Endodermal cell (in vitro differentiated cells): ENCODE measurements around the gene NPAS3. TPM values are rescaled to one million over a fixed set of nuclear protein-coding genes. Genes with fewer than 3 reads are reported as not detected.

Experiments used
- DNase-seq: peaks from one replicate; pipeline ENCODE4 v3.0.0-alpha.2; 2017
- H3K27ac ChIP-seq: 2 replicates; pipeline ENCODE4 v1.5.1; 2013; ENCODE audit warnings: mild to moderate bottlenecking, low read depth, low read length, moderate library complexity
- H3K27me3 ChIP-seq: 2 replicates; pipeline ENCODE4 v1.6.1; 2013; ENCODE audit warnings: mild to moderate bottlenecking, low read length, moderate library complexity; ENCODE audit not compliant: insufficient read depth, control insufficient read depth, poor library complexity, severe bottlenecking
- H3K36me3 ChIP-seq: 2 replicates; pipeline ENCODE4 v1.7.0; 2013; ENCODE audit warnings: mild to moderate bottlenecking, low read length, moderate library complexity; ENCODE audit not compliant: control insufficient read depth, insufficient read depth
- H3K4me1 ChIP-seq: one replicate; pipeline ENCODE4 v1.7.0; 2013; ENCODE audit warnings: low read length; ENCODE audit not compliant: control insufficient read depth, insufficient read depth
- H3K4me3 ChIP-seq: 2 replicates; pipeline ENCODE4 v1.5.1; 2013; ENCODE audit warnings: mild to moderate bottlenecking, low read length, moderate library complexity
- H3K9ac ChIP-seq: 2 replicates; pipeline ENCODE4 v1.6.1; 2013; ENCODE audit warnings: mild to moderate bottlenecking, low read length, moderate library complexity; ENCODE audit not compliant: poor library complexity, severe bottlenecking; ENCODE audit errors: extremely low read depth
- H3K9me3 ChIP-seq: 2 replicates; pipeline ENCODE4 v1.6.1; 2013; ENCODE audit warnings: mild to moderate bottlenecking, low read length, moderate library complexity; ENCODE audit not compliant: control insufficient read depth
- H3K27ac Mint-ChIP-seq: 2 replicates; pipeline ENCODE4 v1.8.0; 2020; ENCODE audit warnings: mixed read lengths
- H3K27me3 Mint-ChIP-seq: 2 replicates; pipeline ENCODE4 v1.8.0; 2021; ENCODE audit warnings: mild to moderate bottlenecking, mixed read lengths; ENCODE audit not compliant: insufficient read depth
- H3K36me3 Mint-ChIP-seq: 2 replicates; pipeline ENCODE4 v1.8.0; 2020; ENCODE audit warnings: low read depth, mixed read lengths
- H3K4me1 Mint-ChIP-seq: 2 replicates; pipeline ENCODE4 v1.8.0; 2020; ENCODE audit warnings: mixed read lengths
- H3K4me3 Mint-ChIP-seq: 2 replicates; pipeline ENCODE4 v1.8.0; 2020; ENCODE audit warnings: mild to moderate bottlenecking, moderate library complexity, mixed read lengths
- H3K9me3 Mint-ChIP-seq: 2 replicates; pipeline ENCODE4 v1.8.0; 2020; ENCODE audit warnings: mild to moderate bottlenecking, mixed read lengths
- WGBS, 2 experiments: methylation state at CpG; one replicate each; pipeline versions ENCODE4 v1.1.5 to v1.1.7; 2013; ENCODE audit warnings: missing lambda C conversion rate in 2 of 2, mixed read lengths in 1 of 2; ENCODE audit not compliant: insufficient coverage in 1 of 2, insufficient read length in 1 of 2; 5-methylcytosine and 5-hydroxymethylcytosine counted together
- total RNA-seq, 2 donors: library from RNA; stranded (reverse); fragmentation: NEBNext Ultra II Directional in 1 of 2; extraction: Animal tissue kit (Norgen Biotek cat#: 25700) in 1 of 2; gene quantifications; 2 replicates in 1 of 2; 3 replicates in 1 of 2; pipeline ENCODE4 v1.2.1, GENCODE V29; 2021
- TF ChIP-seq, protein P1 (sequence below): fragments of 200-600 bp; sonication (generic); conservative IDR thresholded peaks from 2 replicates; pipeline ENCODE4 v1.5.0; 2021; ENCODE audit warnings: antibody characterized with exemption, mild to moderate bottlenecking

The NPAS3 gene
- total RNA-seq, 2 donors from 2014 or later: 1.4 to 1.6 TPM

- peaks cover 2% of the 10 kb centered on the region for H3K27me3 Mint-ChIP-seq
- peak; percentile 54 for DNase-seq
- TF ChIP-seq, protein P1, sequence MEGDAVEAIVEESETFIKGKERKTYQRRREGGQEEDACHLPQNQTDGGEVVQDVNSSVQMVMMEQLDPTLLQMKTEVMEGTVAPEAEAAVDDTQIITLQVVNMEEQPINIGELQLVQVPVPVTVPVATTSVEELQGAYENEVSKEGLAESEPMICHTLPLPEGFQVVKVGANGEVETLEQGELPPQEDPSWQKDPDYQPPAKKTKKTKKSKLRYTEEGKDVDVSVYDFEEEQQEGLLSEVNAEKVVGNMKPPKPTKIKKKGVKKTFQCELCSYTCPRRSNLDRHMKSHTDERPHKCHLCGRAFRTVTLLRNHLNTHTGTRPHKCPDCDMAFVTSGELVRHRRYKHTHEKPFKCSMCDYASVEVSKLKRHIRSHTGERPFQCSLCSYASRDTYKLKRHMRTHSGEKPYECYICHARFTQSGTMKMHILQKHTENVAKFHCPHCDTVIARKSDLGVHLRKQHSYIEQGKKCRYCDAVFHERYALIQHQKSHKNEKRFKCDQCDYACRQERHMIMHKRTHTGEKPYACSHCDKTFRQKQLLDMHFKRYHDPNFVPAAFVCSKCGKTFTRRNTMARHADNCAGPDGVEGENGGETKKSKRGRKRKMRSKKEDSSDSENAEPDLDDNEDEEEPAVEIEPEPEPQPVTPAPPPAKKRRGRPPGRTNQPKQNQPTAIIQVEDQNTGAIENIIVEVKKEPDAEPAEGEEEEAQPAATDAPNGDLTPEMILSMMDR: no peak
- H3K27ac Mint-ChIP-seq: peak overlapping the region; percentile 50
- H3K4me1 Mint-ChIP-seq: peaks cover 21% of the 10 kb centered on the region
- no peak overlapping the region for H3K4me3 Mint-ChIP-seq
- Histone ChIP-seq H3K9ac (no peak overlapping the region), H3K27ac (no peak overlapping the region), H3K4me1 (peaks cover 6% of the 10 kb centered on the region), H3K27me3 (no peaks in the 10 kb centered on the region), H3K9me3 (no peaks in the 10 kb centered on the region), H3K36me3 (no peaks in the 10 kb centered on the region), H3K4me3 (no peak overlapping the region)
- WGBS, 2 experiments: 74 to 92% methylated on average over 7 to 10 of the region's 10 CpGs
- H3K36me3 Mint-ChIP-seq: no peaks in the 10 kb centered on the region
- H3K9me3 Mint-ChIP-seq: no peaks in the 10 kb centered on the region
Measured at GRCh38 chr14:33465846-33466700, 527.4 kb downstream of the NPAS3 start.

DNA sequence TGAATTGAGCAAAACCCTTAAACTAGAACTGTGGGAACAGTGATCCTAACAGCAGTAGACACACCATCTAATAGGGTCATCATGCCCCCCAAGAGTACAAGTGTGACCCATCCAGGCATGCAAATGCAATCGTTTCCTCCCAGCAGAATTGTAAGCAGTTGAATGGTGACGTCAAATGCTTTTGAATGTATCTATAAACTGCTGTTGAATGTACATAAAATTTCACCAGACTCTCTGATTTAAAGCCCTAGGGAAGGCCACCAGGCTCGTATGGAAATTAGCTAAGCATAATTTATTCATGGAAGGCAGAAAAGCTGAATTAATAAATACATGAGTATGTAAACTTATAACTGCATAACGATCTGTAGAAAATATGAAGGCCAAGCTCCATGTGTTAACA lies 529.3 kb downstream of the NPAS3 start:
- Histone ChIP-seq H3K27me3 (no peaks in the 10 kb centered on the region), H3K4me1 (peaks cover 6% of the 10 kb centered on the region), H3K4me3 (no peak overlapping the region), H3K9me3 (no peaks in the 10 kb centered on the region), H3K27ac (no peak overlapping the region), H3K36me3 (no peaks in the 10 kb centered on the region), H3K9ac (no peak overlapping the region)
- Mint-ChIP-seq H3K9me3 (no peaks in the 10 kb centered on the region), H3K4me1 (peaks cover 21% of the 10 kb centered on the region), H3K36me3 (no peaks in the 10 kb centered on the region), H3K27me3 (no peaks in the 10 kb centered on the region), H3K4me3 (no peak overlapping the region), H3K27ac (no peak overlapping the region)
- WGBS, 2 experiments: 87% methylated on average over 4 of the region's 4 CpGs; no CpG with 5 or more reads in 1 of the 2 experiments
- DNase-seq: no peak
- TF ChIP-seq, protein P1: no peak

- no peaks in the 10 kb centered on the region for H3K9me3 Mint-ChIP-seq
- peaks cover 24% of the 10 kb centered on the region for H3K4me1 Mint-ChIP-seq
- no peak for DNase-seq
- Histone ChIP-seq H3K36me3 (no peaks in the 10 kb centered on the region), H3K4me3 (no peak overlapping the region), H3K27ac (no peak overlapping the region), H3K27me3 (no peaks in the 10 kb centered on the region), H3K4me1 (peaks cover 6% of the 10 kb centered on the region), H3K9me3 (no peaks in the 10 kb centered on the region), H3K9ac (no peak overlapping the region)
- H3K27me3 Mint-ChIP-seq: no peaks in the 10 kb centered on the region
- H3K36me3 Mint-ChIP-seq: no peaks in the 10 kb centered on the region
- 87 to 89% methylated on average over 1 of the region's 1 CpG for WGBS, 2 experiments
- no peak overlapping the region for H3K27ac Mint-ChIP-seq
- TF ChIP-seq, protein P1: no peak
- H3K4me3 Mint-ChIP-seq: no peak overlapping the region
Measured at GRCh38 chr14:33469898-33470297, 531.2 kb downstream of the NPAS3 start.
